Trophoblast cell (in vitro differentiated cells and primary cell): Measurements from ENCODE around the gene TOMM40L.
A peak's percentile ranks its signal among the peaks of the same experiment; 100 is the strongest.

Experiments used
- DNase-seq, 2 donors: peaks; one replicate each; pipeline ENCODE4 v3.0.0-alpha.2; 2016
- H2AFZ ChIP-seq: 2 replicates; pipeline ENCODE4 v1.6.1; 2013; ENCODE audit warnings: low read length, moderate library complexity, mild to moderate bottlenecking; ENCODE audit not compliant: insufficient read depth, poor library complexity
- H2AK5ac ChIP-seq: 2 replicates; pipeline ENCODE4 v1.6.1; 2013; ENCODE audit warnings: mild to moderate bottlenecking, low read length
- H2BK120ac ChIP-seq: 2 replicates; pipeline ENCODE4 v1.6.1; 2013; ENCODE audit warnings: low read length, mild to moderate bottlenecking, moderate library complexity; ENCODE audit not compliant: insufficient read depth, poor library complexity
- H2BK12ac ChIP-seq: 2 replicates; pipeline ENCODE4 v1.6.1; 2013; ENCODE audit warnings: mild to moderate bottlenecking, low read length, moderate library complexity
- H2BK5ac ChIP-seq: 2 replicates; pipeline ENCODE4 v1.6.1; 2013; ENCODE audit warnings: low read length, low read depth, moderate library complexity, mild to moderate bottlenecking; ENCODE audit not compliant: poor library complexity
- H3K14ac ChIP-seq: 2 replicates; pipeline ENCODE4 v1.6.1; 2013; ENCODE audit warnings: mild to moderate bottlenecking, low read length
- H3K18ac ChIP-seq: 2 replicates; pipeline ENCODE4 v1.6.1; 2013; ENCODE audit warnings: mild to moderate bottlenecking, low read length
- H3K23ac ChIP-seq: 2 replicates; pipeline ENCODE4 v1.6.1; 2013; ENCODE audit warnings: low read length
- H3K27ac ChIP-seq: 2 replicates; pipeline ENCODE4 v1.5.1; 2013; ENCODE audit warnings: low read depth, mild to moderate bottlenecking, inconsistent platforms, low read length, moderate library complexity
- H3K27me3 ChIP-seq: 2 replicates; pipeline ENCODE4 v1.6.1; 2013; ENCODE audit warnings: inconsistent platforms, mild to moderate bottlenecking, low read length, moderate library complexity; ENCODE audit not compliant: insufficient read depth
- H3K36me3 ChIP-seq, 2 experiments: 1 replicate in 1 of 2; 2 replicates in 1 of 2; pipeline ENCODE4 v1.6.1; 2013; ENCODE audit warnings: low read length in 2 of 2, mild to moderate bottlenecking in 2 of 2, moderate library complexity in 1 of 2; ENCODE audit not compliant: insufficient read depth in 2 of 2, control insufficient read depth in 1 of 2
- H3K4ac ChIP-seq: 2 replicates; pipeline ENCODE4 v1.6.1; 2013; ENCODE audit warnings: low read depth, mild to moderate bottlenecking, low read length, moderate library complexity
- H3K4me1 ChIP-seq, 2 experiments: 1 replicate in 1 of 2; 2 replicates in 1 of 2; pipeline ENCODE4 v1.6.1; 2013; ENCODE audit warnings: low read length in 2 of 2, mild to moderate bottlenecking in 2 of 2, moderate library complexity in 1 of 2; ENCODE audit not compliant: insufficient read depth in 2 of 2, control insufficient read depth in 1 of 2
- H3K4me2 ChIP-seq: 2 replicates; pipeline ENCODE4 v1.6.1; 2013; ENCODE audit warnings: inconsistent platforms, mild to moderate bottlenecking, low read length, moderate library complexity
- H3K4me3 ChIP-seq: 2 replicates; pipeline ENCODE4 v1.5.1; 2013; ENCODE audit warnings: mild to moderate bottlenecking, low read depth, low read length, inconsistent platforms
- H3K79me1 ChIP-seq: one replicate; pipeline ENCODE4 v1.6.1; 2013; ENCODE audit warnings: low read length
- H3K79me2 ChIP-seq: 2 replicates; pipeline ENCODE4 v1.6.1; 2013; ENCODE audit warnings: low read length, mild to moderate bottlenecking; ENCODE audit not compliant: control insufficient read depth, insufficient read depth, poor library complexity
- H3K9ac ChIP-seq: 2 replicates; pipeline ENCODE4 v1.6.1; 2013; ENCODE audit warnings: mild to moderate bottlenecking, low read length
- H3K9me3 ChIP-seq: 2 replicates; pipeline ENCODE4 v1.6.1; 2013; ENCODE audit warnings: low read depth, mild to moderate bottlenecking, control low read depth, inconsistent platforms, low read length; ENCODE audit not compliant: insufficient read depth
- H4K12ac ChIP-seq: 2 replicates; pipeline ENCODE4 v1.6.1; 2013; ENCODE audit warnings: low read depth, mild to moderate bottlenecking, low read length, moderate library complexity
- H4K8ac ChIP-seq: 2 replicates; pipeline ENCODE4 v1.6.1; 2013; ENCODE audit warnings: low read depth, mild to moderate bottlenecking, low read length, moderate library complexity
- H4K91ac ChIP-seq: one replicate; pipeline ENCODE4 v1.6.1; 2013; ENCODE audit warnings: low read depth, mild to moderate bottlenecking, low read length, moderate library complexity
- WGBS: extraction: QIAGEN DNeasy Blood & Tissue Kit; methylation state at CpG from one replicate; pipeline ENCODE4 v1.1.7; 2013; ENCODE audit warnings: missing lambda C conversion rate; ENCODE audit not compliant: insufficient read length, insufficient coverage; ENCODE audit errors: extremely low coverage; 5-methylcytosine and 5-hydroxymethylcytosine counted together

TOMM40L gene

DNA sequence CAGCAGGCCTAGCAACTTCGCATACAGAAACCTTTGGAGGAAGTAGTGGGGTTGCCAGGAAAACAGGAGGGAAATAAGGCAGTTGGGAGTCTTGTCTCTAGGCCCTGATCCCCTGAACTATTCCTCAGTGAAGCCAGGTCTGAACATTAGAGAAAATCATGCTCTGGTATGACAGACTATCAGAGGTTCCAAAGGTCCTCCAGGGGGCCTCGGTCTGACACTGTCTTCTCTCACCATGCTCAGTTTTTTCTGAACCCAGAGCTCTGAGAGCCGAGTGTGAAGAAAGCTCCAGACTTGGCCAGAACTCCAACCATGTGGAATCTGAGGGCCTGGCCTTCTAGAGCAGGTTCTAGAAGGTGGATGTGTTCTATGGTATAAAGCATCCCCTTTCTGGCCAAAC lies 4.0 kb downstream of the TOMM40L start:
- Histone ChIP-seq H2BK12ac (no peak overlapping the region), H3K4me3 (no peak overlapping the region), H3K27me3 (no peaks in the 10 kb centered on the region), H3K9me3 (peaks cover 1% of the 10 kb centered on the region), H3K79me2 (peaks cover 5% of the 10 kb centered on the region), H3K36me3 (peaks cover 10 to 17% of the 10 kb centered on the region in 2 experiments), H2BK5ac (no peak overlapping the region), H3K4me2 (no peak overlapping the region), H4K91ac (no peak overlapping the region), H4K8ac (no peak overlapping the region), H3K14ac (no peak overlapping the region), H3K9ac (no peak overlapping the region), H4K12ac (no peak overlapping the region), H3K23ac (no peak overlapping the region), H2AFZ (no peak overlapping the region), H2BK120ac (no peak overlapping the region), H3K79me1 (peaks cover 15% of the 10 kb centered on the region), H3K4ac (no peak overlapping the region), H3K4me1 (peaks cover 23 to 25% of the 10 kb centered on the region in 2 experiments), H2AK5ac (no peak overlapping the region), H3K27ac (no peak overlapping the region), H3K18ac (no peak overlapping the region)
- no CpG with 5 or more reads among the region's 3 CpGs for WGBS
- DNase-seq: no peak

DNA sequence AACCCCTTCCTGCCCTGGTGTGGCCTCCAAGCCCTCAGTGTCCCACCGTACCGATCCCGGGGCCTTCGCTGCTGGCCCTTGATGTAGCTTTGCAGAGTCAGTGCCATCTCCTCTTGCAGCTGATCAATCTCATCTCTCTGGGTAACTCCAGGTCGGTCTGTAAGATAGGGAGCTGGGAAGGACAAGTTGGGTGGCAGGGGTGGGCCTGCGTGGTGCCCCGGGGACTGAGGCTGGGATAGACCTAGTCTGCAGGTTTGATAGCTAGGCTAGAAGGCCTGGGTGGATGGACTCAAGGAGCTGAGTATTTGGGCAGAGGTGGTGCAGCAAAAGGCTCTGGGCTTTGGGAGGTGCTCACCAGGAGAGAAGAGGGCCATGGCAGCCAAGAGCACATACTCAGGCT lies 4.9 kb downstream of the TOMM40L start:
- no peak overlapping the region for H4K8ac ChIP-seq
- no peak overlapping the region for H3K18ac ChIP-seq
- no peak overlapping the region for H3K27ac ChIP-seq
- H3K4me3 ChIP-seq: no peak overlapping the region
- no peak overlapping the region for H4K91ac ChIP-seq
- H2AFZ ChIP-seq: no peak overlapping the region
- H2BK120ac ChIP-seq: no peak overlapping the region
- H3K36me3 ChIP-seq: peaks cover 10 to 17% of the 10 kb centered on the region in 2 experiments
- peaks cover 1% of the 10 kb centered on the region for H3K9me3 ChIP-seq
- H3K27me3 ChIP-seq: no peaks in the 10 kb centered on the region
- H3K79me1 ChIP-seq: peaks cover 10% of the 10 kb centered on the region
- H2AK5ac ChIP-seq: no peak overlapping the region
- no CpG with 5 or more reads among the region's 7 CpGs for WGBS
- H2BK5ac ChIP-seq: no peak overlapping the region
- H4K12ac ChIP-seq: no peak overlapping the region
- no peak overlapping the region for H2BK12ac ChIP-seq
- H3K23ac ChIP-seq: no peak overlapping the region
- no peak overlapping the region for H3K9ac ChIP-seq
- no peak for DNase-seq
- peaks cover 18 to 19% of the 10 kb centered on the region in 2 experiments for H3K4me1 ChIP-seq
- no peak overlapping the region for H3K4me2 ChIP-seq
- no peak overlapping the region for H3K4ac ChIP-seq
- H3K14ac ChIP-seq: no peak overlapping the region
- peaks cover 5% of the 10 kb centered on the region for H3K79me2 ChIP-seq

DNA sequence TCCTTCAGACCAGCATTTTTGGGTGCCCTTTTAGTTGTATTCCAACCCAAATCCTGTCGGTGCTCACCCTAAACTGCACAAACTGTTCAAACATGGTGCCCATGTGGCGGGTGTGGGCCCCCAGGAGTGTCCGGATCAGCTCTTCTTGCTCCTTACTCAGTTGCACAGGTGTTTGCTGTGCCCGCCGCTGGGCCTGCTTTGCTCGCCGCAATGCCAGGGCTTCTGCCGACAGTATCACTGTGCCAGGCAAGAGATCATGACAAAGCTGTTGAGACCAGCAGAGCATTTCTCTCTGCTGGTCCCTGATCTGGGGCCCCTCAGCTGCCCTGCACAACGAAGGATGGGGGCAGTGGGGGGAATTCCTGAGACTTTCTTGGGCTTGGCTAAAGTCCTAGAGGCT lies 7.2 kb downstream of the TOMM40L start:
- Histone ChIP-seq H3K27me3 (no peaks in the 10 kb centered on the region), H3K9ac (no peak overlapping the region), H4K12ac (no peak overlapping the region), H3K36me3 (peaks cover 10 to 16% of the 10 kb centered on the region in 2 experiments), H3K4ac (no peak overlapping the region), H3K14ac (no peak overlapping the region), H2AK5ac (no peak overlapping the region), H4K91ac (no peak overlapping the region), H2BK12ac (no peak overlapping the region), H3K4me1 (peaks cover 3 to 9% of the 10 kb centered on the region in 2 experiments), H2BK5ac (no peak overlapping the region), H3K79me2 (no peaks in the 10 kb centered on the region), H2AFZ (no peak overlapping the region), H4K8ac (no peak overlapping the region), H3K4me3 (no peak overlapping the region), H3K23ac (no peak overlapping the region), H2BK120ac (no peak overlapping the region), H3K9me3 (peaks cover 1% of the 10 kb centered on the region), H3K4me2 (no peak overlapping the region), H3K18ac (no peak overlapping the region), H3K27ac (no peak overlapping the region), H3K79me1 (no peaks in the 10 kb centered on the region)
- DNase-seq: no peak
- WGBS: no CpG with 5 or more reads among the region's 9 CpGs

DNA sequence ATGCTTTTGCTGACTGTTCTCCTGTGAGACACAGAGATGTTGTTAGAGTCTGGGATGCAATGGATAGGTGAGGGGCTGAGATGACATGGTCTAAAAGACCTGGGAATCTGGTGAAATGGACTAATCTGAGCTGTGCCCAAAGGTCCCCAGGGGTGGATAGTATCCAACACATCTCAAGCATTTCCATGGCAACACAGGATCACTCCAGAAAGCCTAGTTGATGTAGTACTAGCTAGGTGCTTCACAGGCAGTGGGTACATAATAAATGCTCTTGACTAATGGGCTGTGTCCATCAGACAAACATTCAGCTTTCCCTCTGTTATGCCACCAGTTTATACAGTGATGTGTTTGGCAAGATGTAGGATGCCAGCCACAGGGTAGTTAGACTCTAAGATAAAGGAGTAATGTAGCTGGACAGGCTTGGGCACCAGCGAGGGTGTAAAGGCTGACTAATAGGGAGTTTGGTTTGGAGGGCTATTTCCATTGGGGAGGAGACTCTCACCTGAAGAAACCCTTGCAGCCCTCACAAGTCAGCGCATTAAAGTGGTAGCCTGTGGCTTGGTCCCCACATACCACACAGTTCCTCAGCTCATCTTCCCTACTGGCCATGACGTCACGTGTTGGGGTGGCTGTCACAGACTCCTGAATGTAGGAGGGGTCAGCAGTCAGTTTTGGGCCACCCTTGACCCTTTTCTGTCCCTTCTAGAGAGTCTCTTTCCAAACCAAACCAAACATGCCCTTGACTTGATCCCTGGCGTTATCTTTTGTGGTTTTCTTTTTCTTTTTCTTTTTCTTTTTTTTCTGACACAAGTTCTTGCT lies 10.3 kb downstream of the TOMM40L start:
- no peak overlapping the region for H3K27ac ChIP-seq
- no peak overlapping the region for H3K14ac ChIP-seq
- no peak overlapping the region for H2BK12ac ChIP-seq
- no CpG with 5 or more reads among the region's 5 CpGs for WGBS
- no peaks in the 10 kb centered on the region for H3K79me1 ChIP-seq
- H4K12ac ChIP-seq: no peak overlapping the region
- H4K8ac ChIP-seq: no peak overlapping the region
- H3K36me3 ChIP-seq: no peaks in the 10 kb centered on the region
- no peaks in the 10 kb centered on the region for H3K27me3 ChIP-seq
- no peak overlapping the region for H4K91ac ChIP-seq
- H3K9ac ChIP-seq: no peak overlapping the region
- no peak overlapping the region for H3K23ac ChIP-seq
- no peak overlapping the region for H3K4ac ChIP-seq
- no peaks in the 10 kb centered on the region for H3K79me2 ChIP-seq
- H2BK120ac ChIP-seq: no peak overlapping the region
- peak; percentile 30 to 75 for DNase-seq
- no peak overlapping the region for H3K4me2 ChIP-seq
- H3K18ac ChIP-seq: no peak overlapping the region
- peaks cover 1% of the 10 kb centered on the region for H3K9me3 ChIP-seq
- no peak overlapping the region for H3K4me3 ChIP-seq
- peaks cover 0 to 8% of the 10 kb centered on the region in 2 experiments for H3K4me1 ChIP-seq
- no peak overlapping the region for H2BK5ac ChIP-seq
- no peak overlapping the region for H2AK5ac ChIP-seq
- no peak overlapping the region for H2AFZ ChIP-seq
